Peyer's patch (tissue), 4 donors: ENCODE measurements around the gene CCDC134.

Source experiments
- CTCF ChIP-seq, 6 experiments: fragments of 450-650 bp in 4 of 6; fragments of 200-600 bp in 2 of 6; sonication (generic) in 1 of 6; IDR thresholded peaks; one replicate each; pipeline ENCODE4 v1.5.1; 2017 to 2019; ENCODE audit warnings: antibody characterized with exemption in 6 of 6, mild to moderate bottlenecking in 3 of 6, moderate library complexity in 1 of 6
- POLR2A ChIP-seq, 2 donors: fragments of 450-650 bp; IDR thresholded peaks; one replicate each; pipeline ENCODE4 v1.5.1; 2017; ENCODE audit warnings: antibody characterized with exemption in 2 of 2, mild to moderate bottlenecking in 2 of 2, moderate library complexity in 2 of 2

DNA sequence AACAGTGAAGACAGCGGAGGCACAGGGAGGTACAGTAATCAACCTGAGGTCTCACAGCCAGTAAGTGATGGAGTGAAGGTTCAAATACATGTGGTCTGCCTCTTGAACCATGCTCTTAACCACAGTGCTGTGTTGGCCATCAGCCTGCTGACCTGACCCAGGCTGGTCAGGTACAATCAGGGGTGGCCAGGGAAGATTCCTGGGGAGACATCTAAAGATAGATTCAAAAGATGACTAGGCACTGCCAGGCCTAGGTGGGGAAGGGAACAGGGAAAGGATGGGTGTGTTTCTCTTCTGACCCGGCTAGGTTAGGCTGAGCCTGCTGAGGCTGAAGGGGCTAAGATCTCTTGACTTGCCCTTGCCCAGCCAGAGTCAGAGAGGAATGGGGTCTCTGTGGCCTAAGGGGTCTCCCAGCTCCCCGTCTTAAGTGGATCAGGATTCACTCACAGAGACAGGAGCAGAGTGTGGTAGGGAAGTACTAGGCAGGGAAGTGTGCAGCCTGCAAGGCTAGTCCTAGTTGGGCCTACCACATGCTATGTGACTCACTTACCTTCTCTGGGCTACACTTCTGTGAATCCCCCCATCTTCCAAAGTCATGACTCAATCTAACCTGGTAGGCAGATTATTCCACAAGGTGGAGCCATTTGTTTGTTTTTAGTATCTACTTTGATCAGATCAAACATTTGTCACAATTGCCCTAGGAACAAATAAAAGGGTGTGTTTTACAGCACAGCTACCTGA is 22.0 kb downstream of the CCDC134 start:
- TF ChIP-seq POLR2A (IDR thresholded peaks at IDR 0.05) (no peak), CTCF (IDR thresholded peaks at IDR 0.05) (peak; percentile 49 to 94 (median 78))
